ENCODE measurements around the gene INPP4A.
A peak's percentile ranks its signal among the peaks of the same experiment; 100 is the strongest.
"Not testable (repeated sequence)": the region's sequence is repeated elsewhere in the genome, so short reads cannot be mapped to it uniquely, and the experiment has no call there.

INPP4A gene

DNA sequence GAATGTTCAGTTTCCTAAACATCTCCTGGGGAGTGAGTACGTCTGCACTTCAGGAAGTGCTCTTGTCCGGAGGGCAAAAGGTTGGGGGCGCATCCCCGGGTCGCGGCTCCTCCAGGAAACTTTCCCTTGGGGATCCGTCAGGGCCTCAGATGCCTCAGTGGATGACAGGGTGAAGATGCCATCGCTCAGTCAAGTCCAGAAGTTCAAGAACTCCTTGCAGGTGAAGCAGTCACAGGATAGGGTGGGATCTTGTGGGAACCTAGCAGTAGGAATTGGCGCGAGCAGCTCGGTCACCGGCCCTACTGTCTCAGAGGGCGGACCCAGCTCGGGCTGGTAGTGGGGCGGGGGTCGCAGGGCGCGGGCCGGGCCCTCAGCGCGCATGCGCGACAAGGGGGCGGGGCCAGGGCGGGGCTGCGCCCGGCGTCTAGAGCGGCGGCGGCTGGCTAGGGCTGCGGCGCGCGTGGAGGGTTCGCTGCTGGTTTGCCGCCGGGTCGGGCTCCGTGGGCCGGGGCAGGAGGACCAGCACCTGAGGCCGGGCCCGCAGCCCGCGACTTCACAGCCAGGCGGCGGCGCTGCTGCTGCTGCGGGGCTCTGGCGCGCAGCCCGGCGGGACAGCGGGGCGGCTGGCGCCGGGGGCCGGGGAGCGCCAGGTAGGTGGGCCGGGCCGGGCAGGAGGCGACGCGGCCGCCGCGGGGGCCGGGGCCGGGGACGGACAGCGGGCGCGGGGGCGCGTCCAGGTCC is at the start of gene INPP4A:
TSS of gene INPP4A (plus strand) at position 423 of the 741 bp plus-strand sequence. CDS start 75,191 bp downstream, outside the sequence.
- DNase-seq = peak; percentile 39

DNA sequence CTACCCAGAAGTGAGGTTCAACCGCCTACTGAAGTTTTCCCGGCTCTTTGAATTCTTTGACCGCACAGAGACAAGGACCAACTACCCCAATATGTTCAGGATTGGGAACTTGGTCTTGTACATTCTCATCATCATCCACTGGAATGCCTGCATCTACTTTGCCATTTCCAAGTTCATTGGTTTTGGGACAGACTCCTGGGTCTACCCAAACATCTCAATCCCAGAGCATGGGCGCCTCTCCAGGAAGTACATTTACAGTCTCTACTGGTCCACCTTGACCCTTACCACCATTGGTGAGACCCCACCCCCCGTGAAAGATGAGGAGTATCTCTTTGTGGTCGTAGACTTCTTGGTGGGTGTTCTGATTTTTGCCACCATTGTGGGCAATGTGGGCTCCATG is 48.7 kb upstream of the INPP4A start:
- no peak for DNase-seq

GRCh38 chr2:98396745-98397355 is 47.8 kb upstream of the INPP4A start:
- DNase-seq = no peak

GRCh38 chr2:98399140-98399539 is 45.5 kb upstream of the INPP4A start:
- DNase-seq = no peak

DNA sequence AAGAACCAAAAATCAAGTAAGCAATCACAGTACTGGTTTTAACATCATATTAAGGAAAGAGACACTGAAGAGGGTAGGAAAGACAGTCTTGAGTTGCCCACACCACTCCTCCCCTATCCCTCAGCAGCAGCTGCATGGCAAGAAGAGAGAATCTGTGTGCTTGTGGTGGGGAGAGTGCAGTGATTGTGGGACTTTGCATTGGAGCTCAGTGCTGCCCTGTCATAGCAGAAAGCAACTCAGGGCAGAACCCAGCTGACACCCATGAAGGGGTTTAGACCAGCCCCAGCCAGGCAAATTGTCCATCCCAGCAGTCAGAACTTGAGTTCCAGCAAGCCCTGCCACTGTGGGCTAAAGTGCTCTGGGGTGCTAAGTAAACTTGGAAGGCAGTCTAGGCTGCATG is 40.8 kb upstream of the INPP4A start:
- no peak for DNase-seq

DNA sequence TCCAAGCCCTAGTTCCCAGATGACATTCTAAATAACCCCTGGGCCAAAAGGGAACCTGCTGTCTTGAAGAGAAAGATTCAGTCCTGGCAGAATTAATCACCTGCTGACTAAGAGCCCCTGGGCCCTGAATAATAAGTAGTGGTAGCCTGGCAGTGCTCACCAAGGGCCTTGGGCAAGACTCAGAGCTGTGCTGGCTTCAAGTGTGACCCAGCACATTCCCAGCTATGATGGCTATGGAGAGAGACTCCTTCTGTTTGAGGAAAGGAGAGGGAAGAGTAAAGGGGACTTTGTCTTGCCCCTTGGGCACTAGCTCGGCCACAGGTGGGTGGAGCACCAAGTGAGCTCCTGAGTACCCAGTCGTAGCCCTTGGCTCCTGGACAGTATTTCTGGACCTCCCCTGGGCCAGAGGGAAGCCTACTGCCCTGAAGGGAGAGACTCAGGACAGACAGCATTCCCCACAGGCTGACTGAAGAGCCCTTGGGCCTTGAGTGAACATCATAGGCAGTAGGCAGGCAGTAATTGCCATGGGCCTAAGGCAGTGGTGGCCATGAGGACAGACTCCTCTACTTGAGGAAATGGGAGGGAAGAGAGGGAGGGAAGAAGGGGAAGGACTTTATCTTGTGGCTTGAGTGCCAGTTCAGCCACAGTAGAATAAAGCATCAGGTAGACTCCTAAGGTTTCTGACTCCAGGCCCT is 40.0 kb upstream of the INPP4A start:
- DNase-seq = no peak

- DNase-seq = no peak
Measured at GRCh38 chr2:98405301-98405700, 39.4 kb upstream of the INPP4A start.

- DNase-seq = no peak
Measured at GRCh38 chr2:98408155-98408554, 36.5 kb upstream of the INPP4A start.

DNA sequence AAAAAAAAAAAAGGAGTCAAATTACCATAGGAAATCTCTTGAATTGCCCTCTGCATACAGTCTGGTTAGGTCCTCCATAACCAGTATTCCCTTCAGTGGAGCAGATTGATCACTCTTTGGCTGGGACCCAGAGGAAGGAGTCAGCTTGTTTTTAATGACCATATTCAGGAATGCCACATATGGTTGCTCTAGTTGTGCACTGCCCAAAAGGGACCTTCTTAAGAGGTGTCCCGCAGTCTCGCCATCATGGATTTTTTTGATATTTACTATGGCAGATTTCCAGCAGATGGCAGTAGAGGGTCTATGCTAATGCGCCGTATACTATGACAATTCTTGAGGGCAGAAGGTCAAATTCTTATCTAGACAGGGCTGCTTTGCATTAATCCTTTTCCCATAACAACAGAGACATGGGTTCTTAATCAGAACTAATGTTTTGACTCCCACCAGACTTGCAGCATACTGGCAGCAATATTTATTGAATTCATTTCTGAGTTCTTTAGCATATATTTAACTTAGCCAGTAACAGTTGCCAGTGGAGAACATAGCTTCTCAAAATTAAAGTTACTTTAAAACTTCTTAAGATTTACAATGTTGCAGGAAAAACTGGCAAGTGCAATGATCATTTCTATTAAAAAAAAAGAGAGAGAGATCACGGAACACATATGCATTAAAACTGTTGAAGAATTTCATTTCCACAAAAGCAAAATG is 31.8 kb upstream of the INPP4A start:
- DNase-seq = peak; percentile 11

DNA sequence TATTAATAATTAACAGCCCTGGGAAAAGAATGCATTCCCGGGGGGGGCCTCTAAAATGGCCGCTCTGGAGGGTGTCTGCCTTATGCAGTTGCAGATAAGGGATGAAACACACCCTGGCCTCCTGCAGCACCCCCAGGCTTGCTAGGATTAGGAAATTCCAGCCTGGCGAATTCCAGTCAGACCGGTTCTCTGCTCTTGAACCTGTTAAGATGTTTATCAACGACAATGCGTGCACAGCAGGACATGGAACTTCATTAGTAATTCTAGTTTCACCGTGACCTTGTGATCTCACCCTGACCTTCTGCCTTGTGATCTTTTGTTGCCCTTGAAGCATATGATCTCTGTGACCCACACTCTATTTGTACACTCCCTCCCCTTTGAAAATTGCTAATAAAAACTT is 30.4 kb upstream of the INPP4A start:
- not testable (repeated sequence) for DNase-seq

DNA sequence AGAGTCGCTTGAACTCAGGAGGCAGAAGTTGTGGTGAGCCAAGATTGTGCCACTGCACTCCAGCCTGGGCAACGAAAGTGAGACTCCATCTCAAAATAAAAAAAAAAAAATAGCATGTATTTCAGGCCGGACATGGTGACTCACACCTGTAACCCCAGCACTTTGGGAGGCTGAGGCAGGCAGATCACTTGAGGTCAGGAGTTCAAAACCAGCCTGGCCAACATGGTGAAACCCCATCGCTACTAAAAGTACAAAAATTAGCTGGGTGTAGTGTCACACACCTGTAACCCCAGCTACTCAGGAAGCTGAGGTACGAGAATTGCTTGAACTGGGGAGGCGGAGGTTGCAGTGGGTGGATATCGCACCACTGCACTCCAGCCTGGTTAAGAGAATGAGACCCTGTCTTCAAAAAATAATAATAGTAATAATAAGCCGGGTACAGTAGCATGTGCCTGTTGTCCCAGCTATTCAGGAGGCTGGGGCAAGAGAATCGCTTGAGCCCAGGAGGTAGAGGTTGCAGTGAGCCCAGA is 28.9 kb upstream of the INPP4A start:
- not testable (repeated sequence) for DNase-seq

DNA sequence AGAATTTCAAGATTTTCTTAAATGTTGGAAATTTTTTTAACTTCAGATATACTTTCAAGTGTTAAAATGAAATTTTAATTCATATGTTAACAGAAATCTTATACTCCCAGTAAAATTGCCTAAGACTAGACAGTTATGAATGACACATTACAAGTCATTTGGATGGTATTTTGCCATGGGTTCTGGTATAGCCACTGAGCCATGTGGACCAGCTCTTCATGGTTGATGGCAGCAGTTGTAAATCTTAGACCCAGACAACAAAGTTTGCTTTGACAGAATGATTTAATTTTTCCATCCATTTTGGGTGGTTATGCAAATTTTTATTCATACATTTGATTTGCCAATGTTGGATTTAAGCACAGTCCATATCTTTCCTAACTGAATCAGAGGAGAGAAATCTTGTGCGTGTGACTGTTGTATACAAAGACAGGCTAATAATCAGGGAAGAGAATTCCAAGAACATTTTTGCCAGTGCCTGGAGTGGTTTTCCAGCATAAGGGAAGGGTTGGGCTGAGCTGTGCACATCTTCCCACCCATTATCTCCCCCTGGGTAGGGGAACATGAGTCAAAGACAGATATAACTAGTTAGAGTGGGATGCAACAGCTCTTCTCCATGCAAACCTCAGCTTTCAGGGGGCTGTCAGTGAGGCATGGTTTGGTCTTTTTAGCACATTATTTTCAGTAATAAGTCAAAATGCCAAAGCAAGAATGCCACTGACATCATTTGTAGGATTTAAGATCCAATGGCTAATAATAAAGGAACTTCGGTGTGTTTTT is 28.1 kb upstream of the INPP4A start:
- DNase-seq = no peak

- no peak for DNase-seq
Measured at GRCh38 chr2:98419544-98419943, 25.1 kb upstream of the INPP4A start.

GRCh38 chr2:98419977-98420725 is 24.5 kb upstream of the INPP4A start:
- DNase-seq = no peak

DNA sequence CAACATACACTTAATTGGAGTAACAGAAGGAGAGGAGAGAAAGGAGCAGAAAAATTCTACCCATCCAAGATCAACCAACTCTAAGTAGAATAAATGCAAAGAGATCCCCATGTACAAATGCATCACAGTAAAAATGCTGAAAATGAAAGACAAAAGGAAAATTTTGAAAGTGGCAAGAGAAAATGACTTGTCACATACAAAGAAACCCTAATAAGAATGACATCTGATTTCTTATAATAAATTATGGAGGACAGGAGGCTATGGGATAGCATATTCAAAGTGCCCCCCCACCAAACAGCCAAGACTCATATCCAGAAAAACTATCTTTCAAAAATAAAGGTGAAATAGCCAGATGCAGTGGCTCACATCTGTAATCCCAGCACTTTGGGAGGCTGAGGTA is 22.2 kb upstream of the INPP4A start:
- DNase-seq = no peak

GRCh38 chr2:98426771-98427170 is 17.9 kb upstream of the INPP4A start:
- DNase-seq = no peak

- DNase-seq = no peak
Measured at GRCh38 chr2:98432145-98432544, 12.5 kb upstream of the INPP4A start.

- no peak for DNase-seq
Measured at GRCh38 chr2:98433363-98433964, 11.2 kb upstream of the INPP4A start.

- DNase-seq = no peak
Measured at GRCh38 chr2:98434492-98434891, 10.2 kb upstream of the INPP4A start.

- not testable (repeated sequence) for DNase-seq
Measured at GRCh38 chr2:98435670-98436069, 9.0 kb upstream of the INPP4A start.

DNA sequence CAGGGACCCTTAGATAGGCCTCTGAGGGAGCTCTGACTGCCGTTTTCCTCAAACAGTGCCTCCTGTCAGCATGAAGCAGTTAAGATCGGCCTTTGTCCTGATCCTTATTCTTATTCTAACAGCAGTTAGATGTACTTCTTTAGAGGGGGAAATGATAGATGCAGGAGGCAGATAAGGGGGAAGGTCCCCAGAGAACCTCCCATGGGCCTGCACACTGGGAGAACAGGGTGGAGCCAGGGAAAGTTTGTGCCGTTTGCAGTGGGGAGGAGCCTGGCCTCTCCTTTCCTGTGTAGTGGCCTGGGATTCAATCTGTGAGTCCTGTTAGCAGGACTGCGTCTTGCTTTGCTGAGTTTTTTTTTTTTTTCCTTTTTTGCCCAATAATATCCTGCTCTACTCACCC is 7.9 kb upstream of the INPP4A start:
- no peak for DNase-seq
